ENCODE measurements around the gene SCARB1. TPM values are rescaled to one million over a fixed set of nuclear protein-coding genes. Genes with fewer than 3 reads are reported as not detected.

Gene SCARB1
- total RNA-seq, 2 donors from 2014 or later = 44.9 to 83.1 TPM

GRCh38 chr12:124829008-124829707 lies 34.5 kb downstream of the SCARB1 start:
- no peaks in the 10 kb centered on the region for H3K27me3 ChIP-seq
- H3K27ac ChIP-seq = peak overlapping the region; percentile 53
- no peak overlapping the region for H3K9ac ChIP-seq (ENCODE audit: low read depth in 2 of 2, low read length in 2 of 2)
- TF ChIP-seq CTCF (IDR thresholded peaks at IDR 0.05) = no peak
- intact Hi-C loops (cut with DNase I) = no loop called here
- H3K4me3 ChIP-seq = no peak overlapping the region
- peaks cover 13% of the 10 kb centered on the region for H3K4me1 ChIP-seq
- H3K36me3 ChIP-seq = no peaks in the 10 kb centered on the region
- no peak for DNase-seq
- H3K9me3 ChIP-seq = no peaks in the 10 kb centered on the region

- Histone ChIP-seq H3K27ac (peak overlapping the region; percentile 53), H3K36me3 (no peaks in the 10 kb centered on the region), H3K4me3 (no peak overlapping the region), H3K9ac (ENCODE audit: low read depth in 2 of 2, low read length in 2 of 2) (peak overlapping the region in 1 of 2 donors; percentile 9), H3K9me3 (no peaks in the 10 kb centered on the region), H3K4me1 (peaks cover 13% of the 10 kb centered on the region), H3K27me3 (no peaks in the 10 kb centered on the region)
- no peak for TF ChIP-seq CTCF (IDR thresholded peaks at IDR 0.05)
- intact Hi-C loops (cut with DNase I) = no loop called here
- peak; percentile 79 for DNase-seq
These were observed 35.2 kb downstream of the SCARB1 start for GRCh38 chr12:124828264-124829007.

- no peaks in the 10 kb centered on the region for H3K27me3 ChIP-seq
- no peak for TF ChIP-seq CTCF (IDR thresholded peaks at IDR 0.05)
- H3K27ac ChIP-seq = peak overlapping the region; percentile 53
- intact Hi-C loops (cut with DNase I) = no loop called here
- H3K36me3 ChIP-seq = no peaks in the 10 kb centered on the region
- peaks cover 13% of the 10 kb centered on the region for H3K4me1 ChIP-seq
- H3K9ac ChIP-seq (ENCODE audit: low read depth in 2 of 2, low read length in 2 of 2) = no peak overlapping the region
- no peaks in the 10 kb centered on the region for H3K9me3 ChIP-seq
- H3K4me3 ChIP-seq = no peak overlapping the region
- DNase-seq = no peak
These were observed 36.0 kb downstream of the SCARB1 start for GRCh38 chr12:124827588-124828184.

GRCh38 chr12:124824195-124824594 lies 39.5 kb downstream of the SCARB1 start:
- no peak overlapping the region for H3K4me3 ChIP-seq
- no peak for TF ChIP-seq CTCF (IDR thresholded peaks at IDR 0.05)
- no peaks in the 10 kb centered on the region for H3K36me3 ChIP-seq
- DNase-seq = no peak
- no peaks in the 10 kb centered on the region for H3K9me3 ChIP-seq
- intact Hi-C loops (cut with DNase I) = no loop called here
- H3K27ac ChIP-seq = no peak overlapping the region
- no peak overlapping the region for H3K9ac ChIP-seq (ENCODE audit: low read depth in 2 of 2, low read length in 2 of 2)
- H3K4me1 ChIP-seq = peaks cover 9% of the 10 kb centered on the region
- H3K27me3 ChIP-seq = no peaks in the 10 kb centered on the region

GRCh38 chr12:124823272-124823970 lies 40.2 kb downstream of the SCARB1 start:
- Histone ChIP-seq H3K4me1 (peaks cover 1% of the 10 kb centered on the region), H3K9ac (ENCODE audit: low read depth in 2 of 2, low read length in 2 of 2) (no peak overlapping the region), H3K27ac (no peak overlapping the region), H3K27me3 (no peaks in the 10 kb centered on the region), H3K4me3 (no peak overlapping the region), H3K36me3 (no peaks in the 10 kb centered on the region), H3K9me3 (no peaks in the 10 kb centered on the region)
- DNase-seq = no peak
- no peak for TF ChIP-seq CTCF (IDR thresholded peaks at IDR 0.05)
- intact Hi-C loops (cut with DNase I) = no loop called here
